ENCODE measurements around the gene FOSB. TPM values are rescaled to one million over a fixed set of nuclear protein-coding genes. Genes with fewer than 3 reads are reported as not detected.

The FOSB gene
- total and polyA plus RNA-seq, 7 donors, result 0.32 to 9.4 (median 1.5) TPM

- no peak for TF ChIP-seq CTCF (IDR thresholded peaks at IDR 0.05)
- peaks cover 8 to 50% of the 10 kb centered on the region in 2 donors for H3K36me3 ChIP-seq (ENCODE audit: insufficient read depth in 1 of 2, low read depth in 1 of 2)
- intact Hi-C loops (cut with DNase I), result no loop called here
- WGBS, 3 donors, result 78 to 82% (median 81%) methylated on average over 50 of the region's 50 CpGs
- H3K4me3 ChIP-seq, result no peak overlapping the region
- DNase-seq (peak in 1 of 2 donors; percentile 8), ATAC-seq (no peak)
- H3K27me3 ChIP-seq (ENCODE audit: insufficient read depth in 3 of 3, low read length in 2 of 3), result no peaks in the 10 kb centered on the region
- H3K9me3 ChIP-seq, result no peaks in the 10 kb centered on the region
- H3K27ac ChIP-seq, result no peak overlapping the region
- H3K4me1 ChIP-seq, result peaks cover 7% of the 10 kb centered on the region
Measured at GRCh38 chr19:45517641-45518468, 50.1 kb downstream of the FOSB start.

- ATAC-seq, result no peak
- H3K27me3 ChIP-seq (ENCODE audit: insufficient read depth in 3 of 3, low read length in 2 of 3), result no peaks in the 10 kb centered on the region
- no peak overlapping the region for H3K27ac ChIP-seq
- no peaks in the 10 kb centered on the region for H3K9me3 ChIP-seq
- H3K4me1 ChIP-seq, result peaks cover 10% of the 10 kb centered on the region
- no peak overlapping the region for H3K4me3 ChIP-seq
- peaks cover 8 to 56% of the 10 kb centered on the region in 2 donors for H3K36me3 ChIP-seq (ENCODE audit: insufficient read depth in 1 of 2, low read depth in 1 of 2)
- intact Hi-C loops (cut with DNase I), result no loop called here
- TF ChIP-seq CTCF (IDR thresholded peaks at IDR 0.05), result no peak
- 85 to 93% (median 88%) methylated on average over 7 of the region's 7 CpGs for WGBS, 3 donors
- no peak for DNase-seq
Measured at GRCh38 chr19:45518469-45518826, 50.7 kb downstream of the FOSB start.

DNA sequence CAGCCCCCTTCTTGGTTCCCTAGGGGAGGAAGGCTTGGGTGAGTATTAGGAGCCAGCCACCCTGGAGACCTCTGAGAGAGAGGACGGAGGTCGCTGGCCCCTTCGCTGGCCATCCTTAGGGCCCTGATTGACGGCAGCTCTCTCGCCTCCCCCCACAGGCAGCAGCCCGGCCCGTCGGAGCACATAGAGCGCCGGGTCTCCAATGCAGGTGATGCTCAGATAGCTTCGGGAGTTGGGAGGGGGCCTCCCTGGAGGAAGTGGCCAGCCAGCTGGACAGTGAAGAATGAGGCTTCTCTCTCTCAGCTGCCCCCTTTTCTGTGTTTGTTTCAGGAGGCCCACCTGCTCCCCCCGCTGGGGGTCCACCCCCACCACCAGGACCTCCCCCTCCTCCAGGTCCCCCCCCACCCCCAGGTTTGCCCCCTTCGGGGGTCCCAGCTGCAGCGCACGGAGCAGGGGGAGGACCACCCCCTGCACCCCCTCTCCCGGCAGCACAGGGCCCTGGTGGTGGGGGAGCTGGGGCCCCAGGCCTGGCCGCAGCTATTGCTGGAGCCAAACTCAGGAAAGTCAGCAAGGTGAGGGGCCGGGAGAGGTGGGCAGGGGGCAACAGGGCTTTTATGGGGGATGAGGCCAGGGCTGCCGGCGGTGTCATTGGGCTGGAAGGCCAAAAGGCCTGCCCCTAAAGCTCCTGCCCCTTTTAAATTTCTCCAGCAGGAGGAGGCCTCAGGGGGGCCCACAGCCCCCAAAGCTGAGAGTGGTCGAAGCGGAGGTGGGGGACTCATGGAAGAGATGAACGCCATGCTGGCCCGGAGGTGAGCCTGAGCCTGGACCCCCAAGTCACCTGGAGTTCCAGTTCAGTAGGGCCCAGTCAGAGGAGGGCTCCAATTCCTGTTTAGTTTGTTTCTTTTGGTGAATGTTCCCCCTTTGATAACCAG, 54.5 kb downstream of the FOSB start:
- intact Hi-C loops (cut with DNase I), result loop anchor here (2.0 to 5.0 kb wide), 2 partner anchors 35 to 121 kb away; no protein-coding TSS in a partner anchor
- WGBS, 3 donors, result 81 to 87% (median 85%) methylated on average over 18 to 24 of the region's 24 CpGs
- TF ChIP-seq CTCF (IDR thresholded peaks at IDR 0.05), result no peak
- Histone ChIP-seq H3K27ac (no peak overlapping the region), H3K4me1 (peaks cover 3% of the 10 kb centered on the region), H3K4me3 (no peak overlapping the region), H3K9me3 (no peaks in the 10 kb centered on the region), H3K27me3 (ENCODE audit: insufficient read depth in 3 of 3, low read length in 2 of 3) (no peaks in the 10 kb centered on the region), H3K36me3 (ENCODE audit: insufficient read depth in 1 of 2, low read depth in 1 of 2) (peaks cover 15 to 81% of the 10 kb centered on the region in 2 donors)
- ATAC-seq (no peak), DNase-seq (peak in 1 of 2 donors; percentile 48)

DNA sequence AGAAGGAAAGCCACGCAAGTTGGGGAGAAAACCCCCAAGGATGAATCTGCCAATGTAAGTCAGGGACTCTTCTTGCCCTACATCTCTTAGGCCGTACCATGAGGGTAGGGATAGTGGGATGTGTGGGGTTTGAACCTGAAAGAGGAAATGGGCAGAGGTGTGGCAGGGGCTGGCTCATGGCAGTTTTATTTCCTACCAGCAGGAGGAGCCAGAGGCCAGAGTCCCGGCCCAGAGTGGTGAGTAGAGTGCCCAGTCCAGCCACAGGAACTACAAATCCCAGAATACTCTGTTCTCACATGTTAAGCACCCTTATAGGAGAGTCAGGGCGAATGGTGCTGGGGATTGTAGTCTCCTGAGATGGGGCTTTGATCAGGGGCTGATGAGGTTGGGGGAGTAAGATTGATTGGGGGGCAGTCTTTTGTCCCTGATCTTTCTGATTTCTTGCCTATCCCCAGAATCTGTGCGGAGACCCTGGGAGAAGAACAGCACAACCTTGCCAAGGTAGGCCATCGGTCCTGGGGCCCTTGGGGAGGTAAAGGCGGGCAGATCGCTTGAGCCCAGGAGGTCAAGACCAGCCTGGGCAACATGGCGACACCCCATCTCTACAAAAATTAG, 56.0 kb downstream of the FOSB start:
- Histone ChIP-seq H3K27ac (peak overlapping the region; percentile 59), H3K4me3 (no peak overlapping the region), H3K27me3 (ENCODE audit: insufficient read depth in 3 of 3, low read length in 2 of 3) (peaks cover 0 to 1% (median 1%) of the 10 kb centered on the region in 3 donors), H3K36me3 (ENCODE audit: insufficient read depth in 1 of 2, low read depth in 1 of 2) (peaks cover 15 to 73% of the 10 kb centered on the region in 2 donors), H3K9me3 (no peaks in the 10 kb centered on the region), H3K4me1 (peaks cover 3% of the 10 kb centered on the region)
- peak; percentile 91 to 98 (median 96) for ATAC-seq
- TF ChIP-seq CTCF (IDR thresholded peaks at IDR 0.05), result peak; percentile 89
- 65 to 74% (median 69%) methylated on average over 9 of the region's 9 CpGs for WGBS, 3 donors
- peak; percentile 75 to 88 for DNase-seq
- intact Hi-C loops (cut with DNase I), result loop anchor here (1.0 to 5.0 kb wide), 3 partner anchors 34 to 119 kb away; no protein-coding TSS in a partner anchor

Data from psoas muscle (tissue), 8 donors.